ENCODE results near the gene IL10.

IL10 gene

GRCh38 chr1:206728697-206728987 is 43.7 kb downstream of the IL10 start:
- no peak for ATAC-seq
- TF ChIP-seq CSRNP3 (CRISPR knock-in tag; IDR thresholded peaks at IDR 0.05), result no peak
- no peak for TF ChIP-seq TCF4 (CRISPR knock-in tag; IDR thresholded peaks at IDR 0.05; ENCODE audit: borderline replicate concordance)
- no peak for TF ChIP-seq ARNTL (CRISPR knock-in tag; IDR thresholded peaks at IDR 0.05; ENCODE audit: borderline replicate concordance, low read depth)
- TF ChIP-seq POU6F1 (CRISPR knock-in tag; IDR thresholded peaks at IDR 0.05; ENCODE audit: borderline replicate concordance, low read depth), result no peak
- no peak for TF ChIP-seq ZNF70 (CRISPR knock-in tag; IDR thresholded peaks at IDR 0.05)
- TF ChIP-seq BACH2 (CRISPR knock-in tag; IDR thresholded peaks at IDR 0.05; ENCODE audit: borderline replicate concordance), result no peak

GRCh38 chr1:206727981-206728696 is 44.2 kb downstream of the IL10 start:
- ATAC-seq, result no peak
- no peak for TF ChIP-seq POU6F1 (CRISPR knock-in tag; IDR thresholded peaks at IDR 0.05; ENCODE audit: borderline replicate concordance, low read depth)
- no peak for TF ChIP-seq ARNTL (CRISPR knock-in tag; IDR thresholded peaks at IDR 0.05; ENCODE audit: borderline replicate concordance, low read depth)
- no peak for TF ChIP-seq CREB5 (CRISPR knock-in tag; IDR thresholded peaks at IDR 0.05; ENCODE audit: low read depth)

- peak; percentile 83 for ATAC-seq
- TF ChIP-seq PATZ1 (CRISPR knock-in tag; IDR thresholded peaks at IDR 0.05; ENCODE audit: borderline replicate concordance) (no peak), ESRRG (CRISPR knock-in tag; IDR thresholded peaks at IDR 0.05) (no peak), SNAI2 (CRISPR knock-in tag; IDR thresholded peaks at IDR 0.05) (no peak), RARB (CRISPR knock-in tag; IDR thresholded peaks at IDR 0.05) (no peak), ZNF70 (CRISPR knock-in tag; IDR thresholded peaks at IDR 0.05) (no peak), ZFP3 (CRISPR knock-in tag; IDR thresholded peaks at IDR 0.05) (no peak), CSRNP3 (CRISPR knock-in tag; IDR thresholded peaks at IDR 0.05) (no peak), TCF4 (CRISPR knock-in tag; IDR thresholded peaks at IDR 0.05; ENCODE audit: borderline replicate concordance) (no peak), ARNTL (CRISPR knock-in tag; IDR thresholded peaks at IDR 0.05; ENCODE audit: borderline replicate concordance, low read depth) (no peak), CSDC2 (CRISPR knock-in tag; IDR thresholded peaks at IDR 0.05) (no peak), PPARA (CRISPR knock-in tag; IDR thresholded peaks at IDR 0.05; ENCODE audit: borderline replicate concordance) (no peak), OSR1 (CRISPR knock-in tag; IDR thresholded peaks at IDR 0.05) (no peak)
These were observed 47.0 kb downstream of the IL10 start for GRCh38 chr1:206725109-206725963.
